HG03039 (cell line): ENCODE measurements around the gene GRIK2.
"Not testable (repeated sequence)": the region's sequence is repeated elsewhere in the genome, so short reads cannot be mapped to it uniquely, and the experiment has no call there.

Experiments used
- ATAC-seq: cut with Tn5 transposase; IDR thresholded peaks from one replicate; pipeline ENCODE4 v1.9.1; 2021; ENCODE audit warnings: mild to moderate bottlenecking, moderate library complexity; ENCODE audit not compliant: unreplicated experiment

The GRIK2 gene

DNA sequence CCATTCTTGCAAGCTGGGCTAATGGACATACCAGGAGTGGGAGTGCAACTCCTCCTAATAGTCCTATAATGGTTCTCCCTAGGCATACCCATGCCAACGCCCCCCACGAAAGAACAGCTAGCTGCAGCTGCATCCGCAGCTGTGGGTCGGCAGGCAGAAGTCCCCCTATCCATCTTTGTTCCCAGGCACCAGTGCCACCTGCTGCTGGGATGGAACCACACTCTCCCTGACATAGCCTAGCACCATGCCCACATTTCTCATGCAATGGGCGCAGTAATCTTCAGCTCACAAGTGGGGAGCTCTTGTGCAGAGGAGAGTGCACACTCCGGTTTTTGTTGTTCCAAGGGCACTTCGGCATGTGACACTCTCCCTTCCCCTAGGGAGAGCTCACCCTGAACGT lies 567.8 kb downstream of the GRIK2 start:
- ATAC-seq = no peak

DNA sequence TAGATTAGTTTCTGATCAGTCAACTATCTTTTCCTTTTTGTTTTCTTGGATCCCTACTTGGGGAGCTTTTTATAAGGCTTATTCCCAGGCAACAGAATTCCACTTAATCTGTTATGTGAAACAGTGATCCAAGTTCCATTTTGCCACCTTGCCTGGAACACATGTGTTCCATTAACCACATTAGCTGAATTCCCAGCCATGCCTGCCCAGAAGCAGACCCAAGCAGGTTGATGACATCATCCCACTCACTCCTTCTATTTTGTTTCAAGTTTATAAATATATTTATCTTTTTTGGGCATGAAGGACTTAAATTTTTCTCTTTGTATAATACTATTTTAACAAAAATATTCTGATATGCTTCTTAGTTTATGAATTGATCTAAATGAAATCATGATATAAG lies 587.4 kb downstream of the GRIK2 start:
- no peak for ATAC-seq

DNA sequence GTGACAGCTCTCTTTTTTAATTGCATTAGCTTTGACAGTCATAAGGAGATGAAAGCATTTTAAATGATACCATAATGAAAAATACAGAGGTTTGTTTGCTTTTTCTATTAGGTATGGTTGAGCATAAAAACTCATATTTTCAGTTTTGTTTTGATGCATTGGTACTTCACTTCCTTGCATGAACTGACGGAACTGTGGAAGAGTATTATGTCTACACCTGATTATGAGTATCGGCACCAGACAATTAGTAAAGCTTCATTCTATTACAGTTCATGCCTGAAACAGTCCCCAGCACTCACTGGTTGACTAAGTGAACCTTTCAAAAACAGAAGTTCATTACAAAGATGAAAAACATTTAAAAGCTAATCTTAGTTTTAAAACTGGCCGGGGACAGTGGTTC lies 593.0 kb downstream of the GRIK2 start:
- no peak for ATAC-seq

DNA sequence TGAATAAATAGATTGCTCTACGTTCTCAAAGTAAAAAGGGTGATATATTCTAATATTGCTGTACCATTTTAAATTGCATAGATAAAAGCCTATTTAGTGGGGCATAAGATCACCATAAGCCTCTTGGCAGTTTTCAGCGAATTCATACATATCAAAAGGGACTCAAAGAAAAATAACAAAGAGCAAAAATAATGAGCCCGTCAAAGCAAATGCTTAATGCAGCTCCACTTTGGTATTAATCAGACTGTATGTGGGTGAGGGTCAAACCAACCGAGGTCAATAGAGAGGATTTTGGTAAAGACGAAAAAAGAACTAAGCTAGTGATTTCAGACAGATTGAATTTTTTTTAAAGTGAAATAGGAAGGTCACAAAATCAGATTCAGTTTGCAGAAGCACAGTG lies 598.8 kb downstream of the GRIK2 start:
- no peak for ATAC-seq

DNA sequence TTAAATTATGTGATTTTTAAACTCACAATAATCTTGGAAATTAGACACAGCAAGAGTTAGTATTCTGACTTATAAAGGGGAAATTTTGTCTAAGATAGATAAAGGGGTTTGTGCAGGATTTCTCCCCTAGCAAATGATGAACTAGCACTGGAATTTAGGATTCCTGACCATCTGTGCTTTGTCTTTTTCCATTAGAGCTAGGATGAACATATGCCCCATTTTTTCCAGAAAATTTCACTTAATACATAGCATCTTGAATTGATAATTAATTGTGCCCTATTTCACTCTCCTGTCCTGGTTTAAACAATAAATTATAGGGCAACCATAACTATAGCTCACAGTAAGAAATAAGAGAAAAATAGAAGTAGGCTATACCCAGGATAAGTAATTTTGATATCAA lies 601.0 kb downstream of the GRIK2 start:
- no peak for ATAC-seq

DNA sequence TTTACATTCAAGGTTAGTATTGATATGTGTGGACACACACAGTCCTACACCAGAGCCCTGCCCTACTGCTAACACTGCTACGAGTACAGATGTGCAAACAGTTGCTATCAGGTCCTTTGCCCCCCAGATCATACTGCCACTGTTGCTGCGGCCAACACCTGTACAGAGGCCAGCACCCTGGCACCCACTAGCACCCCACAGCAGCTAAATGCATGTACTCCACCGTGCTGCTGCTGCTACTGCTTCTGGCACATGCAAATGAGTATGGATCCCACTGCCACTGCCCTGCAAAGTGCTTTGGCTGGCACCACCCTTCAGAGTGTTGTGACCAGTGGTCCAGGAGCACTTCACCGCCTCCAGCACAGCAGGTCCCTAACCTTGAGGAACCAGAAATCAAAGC lies 621.9 kb downstream of the GRIK2 start:
- no peak for ATAC-seq

DNA sequence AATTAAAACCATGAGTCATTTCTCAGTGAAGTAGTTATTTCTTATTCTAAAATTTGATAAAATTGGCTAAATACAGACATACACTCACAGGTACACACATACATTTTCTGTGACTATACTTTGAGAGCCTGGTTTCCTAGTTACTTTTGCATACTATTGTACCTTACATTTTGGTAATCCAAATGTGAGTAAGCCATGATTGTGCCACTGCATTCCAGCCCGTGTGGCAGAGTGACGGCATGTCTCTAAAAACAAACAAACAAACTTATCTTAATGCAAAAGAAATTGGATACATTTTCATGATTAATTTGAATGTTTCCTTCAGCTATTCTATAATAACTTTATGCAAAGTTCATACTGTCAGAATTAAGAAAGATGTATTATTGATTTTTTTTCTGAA lies 628.8 kb downstream of the GRIK2 start:
- no peak for ATAC-seq

DNA sequence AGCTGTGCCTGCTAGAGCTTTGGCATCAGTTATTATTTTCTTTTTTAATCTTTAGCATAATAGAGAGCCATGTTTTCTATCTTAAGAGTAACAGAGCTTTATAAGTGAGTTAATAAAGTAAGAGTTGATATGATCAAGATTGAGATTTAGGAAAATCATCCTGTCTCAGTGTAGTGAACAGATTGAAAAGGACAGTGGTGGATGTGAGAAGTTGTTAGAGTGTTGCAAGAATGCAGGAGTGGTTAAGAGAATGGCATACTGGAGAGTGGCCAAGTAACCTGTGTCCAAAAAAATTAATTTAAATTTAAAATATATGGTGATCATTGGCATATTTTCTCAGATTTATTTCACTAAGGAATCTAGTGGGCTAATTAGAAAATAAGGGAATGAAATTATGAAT lies 629.3 kb downstream of the GRIK2 start:
- ATAC-seq = no peak

DNA sequence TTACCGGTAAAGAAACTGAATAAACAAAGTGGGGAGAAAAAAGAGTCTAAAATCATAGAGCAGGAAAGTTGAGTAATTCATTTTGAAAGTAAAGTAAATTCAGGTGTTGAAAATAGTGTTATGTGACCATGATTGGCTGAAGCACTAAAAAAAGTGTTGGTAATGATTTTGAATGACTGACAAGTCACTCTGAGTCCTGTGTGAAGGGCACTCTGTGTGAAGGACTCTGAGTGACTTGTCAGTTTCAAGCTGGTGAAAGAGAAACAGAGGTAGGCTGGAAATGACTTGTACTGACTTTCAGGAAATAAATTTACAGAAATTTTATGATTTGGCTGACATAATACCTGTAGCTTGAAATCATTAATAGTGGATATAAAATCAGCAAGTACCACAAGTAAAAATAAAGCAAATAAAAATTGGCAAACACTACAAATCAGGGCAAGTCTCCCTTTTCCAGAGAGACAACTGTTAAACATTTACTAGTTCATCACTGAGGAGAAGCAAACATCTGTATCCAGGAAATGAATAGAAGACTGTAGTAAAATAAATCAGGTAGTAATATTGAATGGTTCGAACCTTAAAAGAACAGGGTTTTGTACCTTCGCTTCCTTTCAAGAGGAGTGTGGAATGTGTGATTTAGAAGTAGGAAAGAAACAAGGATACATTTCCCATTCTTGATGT lies 630.6 kb downstream of the GRIK2 start:
- ATAC-seq = no peak

DNA sequence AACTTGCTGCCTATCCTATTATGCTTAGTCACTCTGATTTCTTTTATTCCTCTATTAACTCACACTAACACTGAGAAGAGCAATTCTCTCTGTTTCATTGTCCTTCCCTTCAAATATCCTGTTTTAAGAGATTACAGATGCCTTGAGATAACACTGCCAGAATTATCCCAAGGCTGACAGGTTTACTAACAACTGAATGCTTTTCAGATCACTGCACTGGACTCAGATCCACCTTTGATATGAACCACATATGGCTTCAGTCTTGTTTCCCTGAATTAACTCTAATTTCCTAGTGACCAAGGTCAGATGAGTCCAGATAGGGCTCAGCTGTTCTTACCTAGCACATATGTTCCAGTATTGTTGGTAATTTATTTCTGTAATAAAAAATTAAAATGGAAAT lies 633.1 kb downstream of the GRIK2 start:
- no peak for ATAC-seq

DNA sequence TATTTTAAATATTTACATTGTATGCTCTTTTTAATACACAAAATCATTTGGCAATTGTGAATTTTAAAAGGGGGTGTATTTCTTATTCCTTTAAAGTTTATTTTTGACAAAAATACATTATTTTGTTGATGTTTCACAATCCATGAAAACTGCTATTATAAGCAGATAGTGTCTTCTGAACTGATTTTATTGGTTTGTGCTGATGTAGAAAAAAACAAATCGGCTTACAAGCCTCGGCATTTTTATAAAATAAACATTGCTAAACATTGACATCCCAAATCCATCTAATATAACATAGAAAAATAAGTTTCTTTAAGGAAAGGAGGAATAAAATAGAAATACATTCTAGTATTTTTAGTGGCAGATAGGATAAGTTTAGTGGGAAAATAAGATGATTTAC lies 634.7 kb downstream of the GRIK2 start:
- no peak for ATAC-seq

DNA sequence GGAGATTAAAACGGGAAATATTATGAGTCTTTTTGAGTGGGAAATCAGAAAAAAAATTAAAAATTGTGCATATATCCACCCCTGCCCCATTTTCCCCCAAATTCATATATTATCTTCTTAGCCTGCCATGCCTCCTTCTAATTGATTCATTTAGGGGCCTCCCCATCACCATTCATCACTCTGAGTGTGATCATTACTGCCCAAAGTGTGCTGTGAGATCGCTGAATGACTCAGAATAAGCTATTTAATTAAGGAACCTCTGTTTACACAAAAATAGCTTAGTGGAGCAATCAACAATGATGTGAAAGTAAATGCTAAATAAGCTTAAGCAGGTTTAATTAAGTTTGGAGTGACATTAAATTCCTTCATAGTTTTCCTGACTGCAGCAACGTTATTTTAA lies 645.5 kb downstream of the GRIK2 start:
- ATAC-seq = no peak

DNA sequence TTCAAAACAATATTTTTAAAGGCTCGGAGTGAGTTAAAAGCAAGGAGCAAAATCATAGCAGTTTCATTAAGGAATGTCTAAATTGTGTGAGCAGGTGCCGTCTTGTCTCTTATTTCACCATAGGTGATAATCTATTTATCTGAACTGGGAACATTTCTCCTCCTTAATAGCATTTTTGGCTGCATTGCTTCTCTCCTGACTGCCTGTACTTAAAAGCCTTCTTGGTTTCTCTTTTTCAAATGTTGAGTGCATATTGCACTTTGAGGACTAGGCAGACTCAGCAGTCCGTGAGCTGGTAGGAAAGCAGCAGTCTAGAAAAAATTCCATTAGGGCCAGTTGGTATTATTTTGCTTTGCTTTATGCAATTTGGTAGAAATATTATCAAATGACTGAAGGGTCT lies 645.9 kb downstream of the GRIK2 start:
- no peak for ATAC-seq

DNA sequence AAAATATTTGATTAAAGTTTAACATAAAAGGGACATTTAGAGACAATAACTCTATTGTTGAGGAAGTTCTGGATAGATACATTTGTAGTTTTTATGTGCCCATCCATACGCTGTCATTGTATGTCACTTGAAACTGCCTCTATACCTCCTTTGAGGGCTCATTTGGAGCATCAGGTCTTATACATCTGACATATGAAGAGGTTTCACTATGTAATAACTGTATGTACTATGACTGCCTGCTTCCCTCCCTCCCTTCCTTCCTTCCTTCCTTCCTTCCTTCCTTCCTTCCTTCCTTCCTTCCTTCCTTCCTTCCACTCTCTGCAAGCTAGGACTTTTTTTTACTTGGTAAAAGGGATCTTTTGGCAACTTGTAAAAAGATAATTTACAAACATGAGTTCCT lies 657.5 kb downstream of the GRIK2 start:
- ATAC-seq = no peak

DNA sequence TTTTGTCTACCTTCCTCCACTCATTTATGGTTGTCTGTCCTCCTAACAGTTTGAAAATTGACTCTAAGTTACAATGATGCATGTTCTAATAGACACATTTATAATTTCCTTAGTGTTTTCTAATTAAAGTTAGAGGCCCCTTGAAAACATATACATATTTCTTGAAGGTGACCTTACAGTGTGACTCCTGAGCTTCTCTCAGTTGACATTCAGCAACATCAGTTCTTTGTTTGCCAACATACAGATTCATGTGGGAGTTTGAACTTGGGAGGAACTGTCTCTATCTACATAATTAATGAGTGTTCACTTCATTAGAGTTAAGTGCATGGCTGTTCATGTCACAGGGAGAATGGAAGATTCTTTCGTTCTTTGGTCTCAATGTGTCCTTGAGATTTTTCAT lies 658.2 kb downstream of the GRIK2 start:
- no peak for ATAC-seq

DNA sequence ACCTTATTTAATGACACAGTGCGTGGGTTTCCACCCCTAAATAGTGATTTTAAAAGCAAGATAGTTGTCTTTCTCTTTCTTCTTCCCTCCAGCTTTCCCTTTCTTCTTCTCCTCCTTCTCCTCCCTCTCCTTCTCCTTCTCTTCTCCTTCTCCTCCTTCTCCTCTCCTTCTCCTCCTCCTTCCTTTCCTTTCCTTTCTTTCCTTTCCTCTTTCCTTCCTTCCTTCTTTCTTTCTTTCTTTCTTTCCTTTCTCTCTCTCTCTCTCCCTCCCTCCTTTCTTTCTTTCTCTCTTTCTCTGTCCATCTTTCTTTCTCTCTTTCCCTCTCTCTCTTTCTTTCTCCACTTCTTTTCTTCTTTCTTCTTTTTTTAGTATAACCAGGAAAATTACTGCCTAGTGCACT lies 670.6 kb downstream of the GRIK2 start:
- ATAC-seq = no peak

DNA sequence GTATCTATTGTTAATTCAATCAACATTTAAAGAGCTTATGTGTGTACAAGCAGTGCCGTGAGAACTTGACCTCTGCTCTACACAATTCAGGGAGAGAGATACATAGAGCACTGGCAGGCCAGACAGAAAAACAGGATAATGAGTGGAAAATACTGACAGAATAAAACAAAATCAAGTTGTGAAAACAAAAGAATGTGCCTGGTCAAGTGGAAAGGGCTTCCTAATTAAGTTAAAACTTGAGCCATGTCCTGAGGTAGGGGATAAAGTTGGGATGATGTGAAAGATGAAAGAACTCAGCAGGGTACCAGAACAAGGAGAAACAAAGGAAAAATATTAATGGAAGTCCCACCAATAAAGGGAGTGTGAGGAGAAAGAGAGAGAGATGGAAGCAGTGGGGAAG lies 672.8 kb downstream of the GRIK2 start:
- ATAC-seq = no peak

DNA sequence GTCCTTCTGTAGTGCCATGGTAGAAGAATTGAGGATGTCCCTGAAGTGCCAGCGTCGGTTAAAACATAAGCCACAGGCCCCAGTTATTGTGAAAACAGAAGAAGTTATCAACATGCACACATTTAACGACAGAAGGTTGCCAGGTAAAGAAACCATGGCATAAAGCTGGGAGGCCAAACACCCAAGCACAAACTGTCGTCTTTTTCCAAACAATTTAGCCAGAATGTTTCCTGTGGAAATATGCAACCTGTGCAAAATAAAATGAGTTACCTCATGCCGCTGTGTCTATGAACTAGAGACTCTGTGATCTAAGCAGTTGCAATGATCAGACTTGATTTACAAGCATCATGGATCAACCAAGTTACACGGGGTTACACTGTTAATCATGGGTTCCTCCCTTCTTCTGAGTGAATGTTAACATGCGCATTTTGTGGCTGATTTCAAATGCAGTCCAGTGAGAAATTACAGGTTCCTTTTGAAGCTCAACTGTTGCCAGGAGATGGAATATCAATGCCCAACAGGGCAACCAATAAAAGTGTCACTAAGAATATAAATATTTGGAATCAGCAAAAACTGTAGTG lies 674.9 kb downstream of the GRIK2 start:
- no peak for ATAC-seq

DNA sequence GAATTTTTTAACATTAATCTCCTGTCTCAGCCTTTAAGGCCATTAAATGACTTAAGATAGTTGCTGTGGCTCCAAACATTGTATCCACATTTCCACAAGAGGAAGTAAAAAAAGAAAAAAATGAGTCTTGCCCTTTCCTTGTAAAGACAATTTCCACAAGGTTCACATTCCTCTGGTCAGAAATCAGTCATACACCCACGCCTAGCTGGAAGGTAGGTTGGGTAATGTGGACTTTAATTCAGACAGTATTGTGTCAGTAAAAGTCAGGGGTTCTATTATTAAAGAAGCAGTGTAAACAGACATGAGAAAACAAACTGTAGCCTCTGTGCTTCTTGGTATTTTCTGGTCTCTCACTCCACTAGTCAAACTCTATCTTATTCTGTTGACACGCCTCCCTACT lies 682.0 kb downstream of the GRIK2 start:
- no peak for ATAC-seq

DNA sequence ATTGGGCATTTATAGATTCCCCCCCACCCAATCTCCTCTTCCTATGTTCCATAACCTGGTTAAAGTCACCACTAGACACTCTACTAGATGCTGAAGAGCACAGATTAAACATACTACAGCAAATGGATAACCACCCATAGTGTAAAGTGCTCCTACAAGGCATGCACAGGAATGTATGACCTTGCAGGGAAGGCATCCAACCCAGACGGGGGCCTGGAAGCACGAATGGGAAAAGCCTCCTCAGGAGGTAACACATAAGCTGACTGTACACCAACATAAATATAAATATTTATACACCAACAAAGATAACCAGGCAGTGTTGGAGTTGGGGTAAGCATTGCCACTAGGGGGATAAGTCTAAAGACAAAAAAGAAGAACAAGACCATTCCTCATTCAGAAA lies 691.7 kb downstream of the GRIK2 start:
- ATAC-seq = no peak

DNA sequence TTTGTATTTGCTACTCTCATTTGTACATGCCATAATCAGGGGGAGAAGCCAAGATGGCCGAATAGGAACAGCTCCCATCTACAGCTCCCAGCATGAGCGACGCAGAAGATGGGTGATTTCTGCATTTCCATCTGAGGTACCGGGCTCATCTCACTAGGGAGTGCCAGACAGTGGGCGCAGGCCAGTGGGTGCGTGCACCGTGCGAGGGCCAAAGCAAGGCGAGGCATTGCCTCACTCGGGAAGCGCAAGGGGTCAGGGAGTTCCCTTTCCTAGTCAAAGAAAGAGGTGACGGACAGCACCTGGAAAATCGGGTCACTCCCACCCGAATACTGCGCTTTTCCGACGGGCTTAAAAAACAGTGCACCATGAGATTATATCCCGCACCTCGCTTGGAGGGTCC lies 694.7 kb downstream of the GRIK2 start:
- not testable (repeated sequence) for ATAC-seq

DNA sequence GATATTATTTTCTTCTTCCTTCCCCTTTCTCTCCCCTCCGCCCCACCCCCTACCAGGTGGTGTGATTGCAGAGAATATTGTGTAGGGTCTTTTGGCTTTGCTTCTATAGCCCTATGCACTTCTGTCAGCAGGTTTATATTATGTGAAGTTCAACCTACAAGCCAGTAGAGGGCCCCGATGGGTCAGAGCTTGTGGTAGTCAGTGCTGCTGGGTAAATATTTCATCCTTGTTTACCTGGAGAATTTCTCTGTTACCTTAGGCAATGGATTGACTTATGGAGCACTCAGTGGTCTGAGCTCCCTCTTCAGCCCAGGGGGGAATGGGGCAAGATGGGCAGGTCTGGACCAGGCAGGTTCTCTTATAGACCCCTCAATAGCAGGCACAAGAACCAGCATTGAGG lies 720.9 kb downstream of the GRIK2 start:
- ATAC-seq = no peak

DNA sequence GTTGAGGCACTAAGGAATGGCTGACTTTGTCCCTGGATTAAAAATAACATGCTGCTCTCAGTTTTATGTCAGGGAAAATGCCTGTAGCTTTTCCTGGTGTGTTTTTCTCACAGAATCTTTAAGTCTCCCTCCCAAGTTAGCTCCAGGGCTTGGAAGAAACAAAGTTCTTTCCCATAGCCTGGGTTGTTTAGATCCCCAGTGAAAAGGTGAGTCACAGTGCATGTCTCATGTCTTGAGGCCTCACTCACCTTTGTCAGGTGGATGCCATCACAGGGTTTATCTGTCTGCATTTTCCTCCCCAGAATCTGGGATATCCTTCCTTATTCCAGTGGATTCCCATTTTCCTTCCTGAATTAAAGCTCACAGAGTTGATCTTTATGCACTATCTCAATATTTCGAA lies 722.4 kb downstream of the GRIK2 start:
- ATAC-seq = no peak
